ENCODE data around the gene CENPV. TPM values are rescaled to one million over a fixed set of nuclear protein-coding genes. Genes with fewer than 3 reads are reported as not detected.
A peak's percentile ranks its signal among the peaks of the same experiment; 100 is the strongest.

CENPV gene
- total and polyA plus RNA-seq, 2 of the 13 experiments (the other 11 are each of a cell fraction or from before 2014, with no cell fraction given) = 193 to 292 TPM

DNA sequence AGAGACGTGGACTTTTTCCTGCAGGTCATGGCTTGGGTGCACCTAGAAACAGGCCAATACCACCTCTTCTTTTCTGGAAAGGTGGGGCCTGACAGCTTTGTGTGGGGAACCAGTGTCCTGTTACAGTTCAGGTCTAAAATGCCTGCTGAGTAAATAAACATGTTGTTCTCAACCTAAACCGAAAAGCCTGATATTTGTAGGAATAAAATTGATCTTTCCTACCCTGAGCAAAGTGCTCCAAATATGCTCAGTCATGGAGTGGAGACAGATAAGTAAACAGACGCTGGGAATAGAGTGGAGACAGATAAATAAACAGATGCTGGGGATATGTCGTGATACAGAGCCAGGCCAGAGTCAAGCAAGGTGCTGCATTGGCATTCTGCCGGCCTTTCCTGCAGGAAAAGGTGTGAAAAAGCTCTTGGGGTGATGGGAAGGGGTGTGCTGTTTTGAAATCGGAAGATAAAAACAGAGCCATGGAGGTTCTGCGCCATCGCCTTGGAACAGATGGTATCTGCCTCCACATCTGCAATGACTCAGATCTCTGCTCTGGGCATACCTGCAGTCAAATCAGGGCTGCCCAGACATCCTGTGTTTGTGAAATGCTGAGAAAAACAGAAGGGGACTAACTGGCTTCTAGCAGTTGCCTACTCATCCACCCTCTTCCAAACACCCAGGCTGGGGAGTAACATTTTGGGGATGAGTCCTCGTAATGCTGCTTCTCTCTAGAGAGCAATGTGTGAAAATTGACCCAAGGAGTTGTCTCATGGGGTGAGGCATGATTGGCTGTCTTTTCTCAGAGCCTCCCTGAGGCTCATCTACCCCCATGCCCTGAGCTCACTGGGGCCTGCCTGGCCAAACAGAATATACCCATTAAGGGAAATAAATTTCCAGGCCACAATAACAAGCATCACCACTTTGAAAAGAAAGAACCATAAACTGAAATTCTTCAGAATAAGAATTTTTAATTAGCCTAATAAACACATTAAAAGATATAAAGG lies 45.3 kb upstream of the CENPV start (continued):
- TF ChIP-seq ZNF780A (CRISPR knock-in tag; IDR thresholded peaks at IDR 0.05) = no peak
- no peak for TF ChIP-seq KLF12 (CRISPR knock-in tag; IDR thresholded peaks at IDR 0.05; ENCODE audit: borderline replicate concordance)
- TF ChIP-seq U2AF2 (IDR thresholded peaks at IDR 0.05; ENCODE audit: low read depth, low read length) = no peak
- no peak for TF ChIP-seq ZFP82 (CRISPR knock-in tag; IDR thresholded peaks at IDR 0.05; ENCODE audit: borderline replicate concordance)
- TF ChIP-seq, protein P1, sequence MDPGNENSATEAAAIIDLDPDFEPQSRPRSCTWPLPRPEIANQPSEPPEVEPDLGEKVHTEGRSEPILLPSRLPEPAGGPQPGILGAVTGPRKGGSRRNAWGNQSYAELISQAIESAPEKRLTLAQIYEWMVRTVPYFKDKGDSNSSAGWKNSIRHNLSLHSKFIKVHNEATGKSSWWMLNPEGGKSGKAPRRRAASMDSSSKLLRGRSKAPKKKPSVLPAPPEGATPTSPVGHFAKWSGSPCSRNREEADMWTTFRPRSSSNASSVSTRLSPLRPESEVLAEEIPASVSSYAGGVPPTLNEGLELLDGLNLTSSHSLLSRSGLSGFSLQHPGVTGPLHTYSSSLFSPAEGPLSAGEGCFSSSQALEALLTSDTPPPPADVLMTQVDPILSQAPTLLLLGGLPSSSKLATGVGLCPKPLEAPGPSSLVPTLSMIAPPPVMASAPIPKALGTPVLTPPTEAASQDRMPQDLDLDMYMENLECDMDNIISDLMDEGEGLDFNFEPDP (CRISPR knock-in tag; conservative IDR thresholded peaks at IDR 0.05) = no peak
- no peak for TF ChIP-seq RARA (CRISPR knock-in tag; IDR thresholded peaks at IDR 0.05)
- no peak for TF ChIP-seq IKZF1 (IDR thresholded peaks at IDR 0.05)
- peak; percentile 28; the same call in 1 of the 2 replicates for TF ChIP-seq ZNF891 (CRISPR knock-in tag; IDR thresholded peaks at IDR 0.05)
- TF ChIP-seq SP2 (CRISPR knock-in tag; IDR thresholded peaks at IDR 0.05) = no peak
- no peak for TF ChIP-seq GABPA (IDR thresholded peaks at IDR 0.05; ENCODE audit: low read depth, low read length)
- peak; percentile 6; the same call in 1 of the 2 replicates for TF ChIP-seq GABPA (CRISPR knock-in tag; IDR thresholded peaks at IDR 0.05; ENCODE audit: low read depth)
- TF ChIP-seq, protein P2, sequence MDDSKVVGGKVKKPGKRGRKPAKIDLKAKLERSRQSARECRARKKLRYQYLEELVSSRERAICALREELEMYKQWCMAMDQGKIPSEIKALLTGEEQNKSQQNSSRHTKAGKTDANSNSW (CRISPR knock-in tag; IDR thresholded peaks at IDR 0.05; ENCODE audit: borderline replicate concordance) = no peak
- TF ChIP-seq ZNF607 (CRISPR knock-in tag; IDR thresholded peaks at IDR 0.05; ENCODE audit: borderline replicate concordance) = no peak
- TF ChIP-seq ZNF766 (CRISPR knock-in tag; IDR thresholded peaks at IDR 0.05; ENCODE audit: borderline replicate concordance) = no peak
- no peak for TF ChIP-seq KAT7 (CRISPR knock-in tag; IDR thresholded peaks at IDR 0.05; ENCODE audit: borderline replicate concordance)
- TF ChIP-seq ZNF674 (CRISPR knock-in tag; IDR thresholded peaks at IDR 0.05; ENCODE audit: low read depth) = no peak
- TF ChIP-seq, protein P3, sequence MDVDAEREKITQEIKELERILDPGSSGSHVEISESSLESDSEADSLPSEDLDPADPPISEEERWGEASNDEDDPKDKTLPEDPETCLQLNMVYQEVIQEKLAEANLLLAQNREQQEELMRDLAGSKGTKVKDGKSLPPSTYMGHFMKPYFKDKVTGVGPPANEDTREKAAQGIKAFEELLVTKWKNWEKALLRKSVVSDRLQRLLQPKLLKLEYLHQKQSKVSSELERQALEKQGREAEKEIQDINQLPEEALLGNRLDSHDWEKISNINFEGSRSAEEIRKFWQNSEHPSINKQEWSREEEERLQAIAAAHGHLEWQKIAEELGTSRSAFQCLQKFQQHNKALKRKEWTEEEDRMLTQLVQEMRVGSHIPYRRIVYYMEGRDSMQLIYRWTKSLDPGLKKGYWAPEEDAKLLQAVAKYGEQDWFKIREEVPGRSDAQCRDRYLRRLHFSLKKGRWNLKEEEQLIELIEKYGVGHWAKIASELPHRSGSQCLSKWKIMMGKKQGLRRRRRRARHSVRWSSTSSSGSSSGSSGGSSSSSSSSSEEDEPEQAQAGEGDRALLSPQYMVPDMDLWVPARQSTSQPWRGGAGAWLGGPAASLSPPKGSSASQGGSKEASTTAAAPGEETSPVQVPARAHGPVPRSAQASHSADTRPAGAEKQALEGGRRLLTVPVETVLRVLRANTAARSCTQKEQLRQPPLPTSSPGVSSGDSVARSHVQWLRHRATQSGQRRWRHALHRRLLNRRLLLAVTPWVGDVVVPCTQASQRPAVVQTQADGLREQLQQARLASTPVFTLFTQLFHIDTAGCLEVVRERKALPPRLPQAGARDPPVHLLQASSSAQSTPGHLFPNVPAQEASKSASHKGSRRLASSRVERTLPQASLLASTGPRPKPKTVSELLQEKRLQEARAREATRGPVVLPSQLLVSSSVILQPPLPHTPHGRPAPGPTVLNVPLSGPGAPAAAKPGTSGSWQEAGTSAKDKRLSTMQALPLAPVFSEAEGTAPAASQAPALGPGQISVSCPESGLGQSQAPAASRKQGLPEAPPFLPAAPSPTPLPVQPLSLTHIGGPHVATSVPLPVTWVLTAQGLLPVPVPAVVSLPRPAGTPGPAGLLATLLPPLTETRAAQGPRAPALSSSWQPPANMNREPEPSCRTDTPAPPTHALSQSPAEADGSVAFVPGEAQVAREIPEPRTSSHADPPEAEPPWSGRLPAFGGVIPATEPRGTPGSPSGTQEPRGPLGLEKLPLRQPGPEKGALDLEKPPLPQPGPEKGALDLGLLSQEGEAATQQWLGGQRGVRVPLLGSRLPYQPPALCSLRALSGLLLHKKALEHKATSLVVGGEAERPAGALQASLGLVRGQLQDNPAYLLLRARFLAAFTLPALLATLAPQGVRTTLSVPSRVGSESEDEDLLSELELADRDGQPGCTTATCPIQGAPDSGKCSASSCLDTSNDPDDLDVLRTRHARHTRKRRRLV (CRISPR knock-in tag; IDR thresholded peaks at IDR 0.05) = no peak
- no peak for TF ChIP-seq TOE1 (CRISPR knock-in tag; IDR thresholded peaks at IDR 0.05)
- no peak for TF ChIP-seq NR1H2 (CRISPR knock-in tag; IDR thresholded peaks at IDR 0.05; ENCODE audit: borderline replicate concordance, low read depth)
- TF ChIP-seq LCORL (IDR thresholded peaks at IDR 0.05) = no peak
- 0 out of 2 replicates have a peak, but pooled peaks have one; percentile 30 for TF ChIP-seq LCORL (CRISPR knock-in tag; IDR thresholded peaks at IDR 0.05)
- no peak for TF ChIP-seq ZNF552 (CRISPR knock-in tag; IDR thresholded peaks at IDR 0.05; ENCODE audit: borderline replicate concordance)

Measured in HepG2 (cell line).